C1 segment of cervical spinal cord (tissue), 14 donors: ENCODE data around the gene PHF21B.
A peak's percentile ranks its signal among the peaks of the same experiment; 100 is the strongest.

Source experiments
- DNase-seq, 14 donors: peaks; one replicate each; lab custom pipeline; 2025; lab: John Stamatoyannopoulos, UW

PHF21B gene

GRCh38 chr22:45014654-45015053 lies 4.8 kb upstream of the PHF21B start:
- DNase-seq: no peak

GRCh38 chr22:45013138-45013537 lies 3.3 kb upstream of the PHF21B start:
- DNase-seq: no peak

DNA sequence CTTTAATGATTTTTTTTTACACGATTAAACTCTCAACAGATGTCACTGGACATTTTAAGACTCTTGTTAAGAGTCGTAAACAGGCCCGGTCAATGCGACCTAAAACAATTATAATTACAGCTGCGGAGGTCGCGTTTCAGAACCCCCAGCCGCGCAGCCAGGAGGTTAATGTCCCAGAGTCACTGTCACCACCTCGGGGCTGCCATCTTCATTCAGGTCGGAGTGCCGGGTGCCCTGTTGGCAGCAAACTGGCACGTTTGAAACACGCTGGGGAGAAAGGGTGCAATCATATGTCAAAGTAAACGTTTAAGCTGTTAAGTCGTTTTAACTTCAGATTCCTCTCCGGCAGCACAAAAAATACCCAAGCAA lies 711 bp upstream of the PHF21B start:
- no peak for DNase-seq

GRCh38 chr22:45008751-45009605 lies 827 bp downstream of the PHF21B start:
- peak in 5 of 14 donors; percentile 10 to 36 (median 28) for DNase-seq

DNA sequence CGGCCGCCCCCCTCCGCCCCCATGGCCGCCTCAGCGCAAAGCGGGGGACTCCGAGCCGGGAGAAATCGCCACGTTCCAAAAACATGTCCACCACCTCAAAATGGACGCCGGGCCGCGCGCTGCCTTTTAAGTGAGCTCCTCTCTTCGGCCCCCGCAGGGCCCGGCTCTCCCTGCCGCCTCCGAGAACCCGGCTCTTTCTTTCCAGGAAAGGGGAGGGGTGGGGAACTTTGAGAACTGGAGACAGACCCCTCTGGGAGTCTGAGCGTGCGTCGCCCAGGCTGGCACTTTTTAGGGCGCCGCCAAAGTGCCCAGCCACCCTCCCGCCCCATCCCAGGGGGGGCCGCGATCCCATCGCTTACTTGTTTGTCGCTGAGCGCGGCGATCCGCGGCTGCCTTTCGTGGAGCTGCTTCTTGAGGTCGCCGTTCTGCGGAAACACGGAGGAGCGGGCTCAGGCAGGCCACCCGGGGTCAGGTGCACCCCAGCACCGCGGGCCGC lies 1.6 kb downstream of the PHF21B start:
- peak in 6 of 14 donors; percentile 8 to 51 (median 34) for DNase-seq

DNA sequence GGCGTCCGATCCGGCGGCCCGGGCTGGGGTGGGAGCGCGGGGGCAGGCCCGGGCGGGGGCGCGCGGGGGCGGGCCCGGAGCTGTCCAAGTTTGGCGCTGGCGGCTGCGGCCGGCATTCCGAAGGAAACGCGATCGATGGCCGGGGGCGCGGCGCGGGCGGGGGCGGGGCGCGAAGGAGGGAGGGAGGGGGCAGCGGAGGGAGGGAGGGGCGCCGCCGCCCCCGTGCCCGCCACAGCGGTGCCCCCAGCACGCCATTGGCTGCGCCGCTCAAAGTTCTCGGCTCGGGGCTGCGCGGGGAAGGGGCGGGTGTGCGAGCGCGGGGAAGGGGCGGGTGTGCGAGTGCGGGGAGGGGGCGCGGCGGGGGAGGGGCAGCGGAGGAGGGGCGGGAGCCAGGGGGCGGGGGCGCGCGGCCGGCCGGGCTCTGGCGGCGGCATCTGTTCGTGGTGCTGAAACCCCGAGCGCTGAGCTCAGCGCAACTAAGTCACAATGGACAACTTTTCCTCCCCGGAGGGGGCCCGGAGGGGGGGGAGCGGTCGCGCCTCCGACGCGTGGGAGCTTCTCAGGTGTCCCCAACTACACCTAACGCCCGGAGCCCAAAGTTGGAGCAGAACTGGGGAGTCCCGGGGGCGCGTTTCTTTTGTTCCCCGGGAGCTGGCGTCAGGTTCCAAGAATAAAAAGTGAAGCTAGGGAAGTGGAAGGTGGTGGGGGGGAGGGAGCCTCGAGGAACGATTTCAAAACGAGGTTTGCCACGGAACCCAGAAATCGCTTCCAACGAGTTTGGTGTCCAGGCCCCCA lies 2.2 kb downstream of the PHF21B start:
- DNase-seq: peak in 10 of 14 donors; percentile 12 to 78 (median 43)

- DNase-seq: peak in 9 of 14 donors; percentile 33 to 78 (median 49)
Observed at GRCh38 chr22:45006964-45007390, 2.8 kb downstream of the PHF21B start.

- DNase-seq: peak in 1 of 14 donors; percentile 10
Observed at GRCh38 chr22:45006111-45006963, 3.5 kb downstream of the PHF21B start.

DNA sequence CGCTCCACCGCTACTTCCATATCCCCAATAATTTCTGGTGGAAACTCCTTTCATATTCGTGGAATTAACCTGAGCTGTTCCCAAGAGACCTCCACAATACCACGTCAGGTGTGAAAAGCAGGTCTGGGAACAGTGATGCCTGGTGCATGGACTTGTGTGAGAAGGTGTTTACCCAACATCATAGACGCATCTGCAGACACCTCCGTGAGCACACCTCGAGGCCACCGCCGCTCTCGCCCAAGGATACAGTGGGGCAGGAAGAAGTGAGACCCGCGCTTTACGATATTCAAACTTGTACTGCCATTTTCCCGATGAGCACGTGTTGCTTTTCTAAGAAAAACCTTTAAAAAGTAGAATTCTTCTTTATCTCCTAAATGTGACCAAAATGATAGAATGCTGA lies 8.2 kb downstream of the PHF21B start:
- no peak for DNase-seq

GRCh38 chr22:45000330-45000729 lies 9.5 kb downstream of the PHF21B start:
- DNase-seq: no peak

- DNase-seq: no peak
Observed at GRCh38 chr22:44999687-45000086, 10.1 kb downstream of the PHF21B start.

DNA sequence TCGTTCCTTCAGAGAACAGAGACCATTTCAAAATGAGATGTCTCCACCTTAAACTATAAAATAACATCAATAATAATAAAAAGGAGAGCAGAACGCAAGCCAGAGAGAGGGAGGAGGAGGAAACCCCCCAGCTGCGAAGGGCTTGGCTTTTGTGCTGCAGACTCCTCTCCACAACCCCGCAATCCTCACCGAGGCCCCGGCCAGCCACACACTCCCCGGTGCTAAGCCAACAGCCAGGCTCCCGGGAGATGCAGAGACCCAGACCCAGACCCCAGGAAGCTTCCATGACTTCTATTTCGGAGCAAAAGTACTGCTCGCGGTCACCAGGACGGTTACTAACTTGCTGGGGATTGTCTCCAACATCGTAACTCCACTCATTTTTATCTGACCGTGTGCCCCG lies 10.6 kb downstream of the PHF21B start:
- no peak for DNase-seq

- DNase-seq: no peak
Observed at GRCh38 chr22:44998296-44998695, 11.5 kb downstream of the PHF21B start.

DNA sequence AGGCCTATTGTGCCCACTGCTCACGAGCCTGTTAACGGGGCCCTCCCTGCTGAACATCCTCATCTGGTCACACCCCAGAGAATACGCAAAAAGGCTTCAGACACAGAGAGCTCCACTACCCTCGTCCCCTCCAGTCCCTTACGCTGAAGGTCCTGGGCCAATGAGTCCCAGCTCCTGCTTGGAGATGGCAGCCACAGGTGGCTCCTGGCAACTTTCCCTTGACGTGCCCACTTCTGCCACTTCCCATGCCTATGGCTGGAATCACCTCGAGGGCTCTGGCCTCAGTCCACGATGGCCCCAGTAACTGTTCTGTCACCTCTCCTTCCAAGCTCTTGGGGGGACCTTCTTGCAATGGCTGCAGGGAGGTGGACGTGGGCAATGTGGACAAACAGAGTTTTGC lies 12.7 kb downstream of the PHF21B start:
- DNase-seq: no peak

GRCh38 chr22:44996648-44997047 lies 13.2 kb downstream of the PHF21B start:
- DNase-seq: no peak

DNA sequence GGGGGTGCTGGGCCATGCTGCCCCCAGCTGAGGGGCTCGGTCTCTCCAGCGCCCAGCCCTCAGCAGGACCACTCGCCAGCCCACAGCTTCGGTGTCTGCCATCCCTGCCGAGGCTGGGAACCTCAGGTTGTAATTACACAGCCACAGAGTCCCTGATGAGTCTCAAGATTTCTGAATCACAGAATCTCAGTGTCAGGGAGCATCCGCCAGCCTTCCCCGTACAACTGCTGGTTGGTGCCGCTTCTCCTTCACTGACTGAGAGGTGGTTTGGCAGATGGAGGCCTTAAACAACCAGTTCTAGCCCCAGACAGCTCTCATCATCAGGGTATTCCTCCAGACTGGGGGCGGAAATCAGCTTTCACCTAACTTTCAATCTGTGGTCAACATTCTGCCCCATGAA lies 13.7 kb downstream of the PHF21B start:
- DNase-seq: no peak

DNA sequence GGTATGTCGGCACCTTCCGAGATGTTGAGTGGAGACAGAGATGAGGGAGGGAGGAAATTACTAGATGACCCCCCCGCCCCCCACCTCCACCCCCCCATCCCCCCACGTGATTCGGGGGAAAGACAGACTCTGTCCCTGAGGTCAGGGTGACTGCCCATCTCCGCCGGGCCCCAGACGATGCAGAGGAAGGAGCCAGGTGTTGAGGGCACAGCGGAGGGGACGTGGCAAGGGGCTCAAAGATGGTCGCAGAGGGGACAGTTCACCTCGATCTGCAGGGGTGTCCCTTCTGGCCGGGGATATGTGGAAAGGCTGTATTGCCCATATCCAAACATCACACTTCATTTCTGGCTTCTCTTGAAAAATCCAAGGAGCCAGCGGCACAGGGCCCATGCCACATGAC lies 14.1 kb downstream of the PHF21B start:
- no peak for DNase-seq

GRCh38 chr22:44995105-44995514 lies 14.7 kb downstream of the PHF21B start:
- no peak for DNase-seq

DNA sequence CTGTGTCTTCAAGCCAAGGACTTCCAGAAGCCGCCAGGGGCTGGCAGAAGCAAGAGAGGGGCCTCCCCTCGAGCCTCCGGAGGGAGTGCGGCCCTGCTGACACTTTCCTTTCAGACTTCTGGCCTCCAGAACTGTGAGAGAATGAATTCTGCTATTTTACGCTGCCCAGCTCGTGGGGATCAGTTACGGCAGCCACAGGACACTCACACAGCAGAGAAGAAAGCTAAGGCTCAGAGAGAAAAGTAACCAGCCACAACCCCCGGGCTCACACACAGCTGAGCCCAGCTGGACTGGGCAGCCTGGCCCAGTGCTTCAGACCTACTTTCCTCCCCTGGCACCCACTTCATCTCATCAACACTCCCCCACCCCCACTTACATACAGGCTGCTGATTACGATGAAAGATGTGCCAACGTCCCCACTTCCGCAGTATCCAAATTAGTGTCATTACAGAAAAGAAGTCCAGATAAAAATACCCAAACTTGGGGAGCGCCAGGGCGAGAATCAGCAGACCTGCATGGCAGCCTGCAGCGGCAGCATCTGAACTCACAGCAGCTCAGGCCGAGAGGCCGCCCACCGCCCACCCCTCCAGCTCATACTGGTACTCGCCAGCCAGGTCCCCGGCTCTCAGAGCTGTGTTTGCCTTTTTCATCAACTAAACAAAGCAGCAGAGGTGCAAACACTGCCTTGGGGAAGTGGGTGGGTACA lies 15.3 kb downstream of the PHF21B start:
- DNase-seq: no peak

DNA sequence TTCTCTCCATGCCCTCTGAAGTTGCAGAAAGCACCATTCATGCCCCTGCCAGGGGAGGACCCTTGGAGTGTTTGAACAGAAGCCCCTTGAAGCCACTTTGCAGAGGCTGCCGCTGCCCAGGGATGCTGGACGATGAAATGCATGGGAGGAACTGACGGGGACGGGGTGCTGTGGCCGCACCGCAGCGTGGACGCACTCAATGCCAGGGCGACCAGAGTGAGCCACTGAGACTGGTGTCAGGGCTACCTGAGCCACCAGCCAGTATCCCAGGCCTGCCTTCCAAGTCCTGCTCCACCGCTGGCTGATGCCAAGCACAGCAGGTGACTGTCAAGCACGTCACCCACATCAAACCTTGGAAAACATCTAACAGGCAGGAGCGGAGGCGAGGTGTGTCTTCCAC lies 17.6 kb downstream of the PHF21B start:
- no peak for DNase-seq

DNA sequence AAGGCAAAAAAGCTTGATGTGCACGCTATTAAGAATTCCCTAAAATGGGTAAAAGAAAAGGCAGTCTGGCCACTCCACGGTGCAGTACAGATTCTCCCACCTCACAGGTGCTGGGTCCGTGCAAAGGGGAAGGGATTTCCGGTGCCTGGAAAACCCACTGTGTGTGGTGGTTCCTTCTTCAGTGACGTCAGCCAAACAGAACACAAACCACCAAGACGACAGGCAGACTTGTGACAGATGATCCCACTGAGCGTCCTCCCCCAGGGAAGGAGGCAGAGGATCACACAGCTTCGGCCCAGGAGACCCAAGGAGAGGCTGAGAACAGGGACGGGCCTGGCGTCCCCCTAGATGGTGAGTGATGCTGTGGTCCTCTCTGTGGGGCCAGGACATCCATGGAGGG lies 18.6 kb downstream of the PHF21B start:
- DNase-seq: no peak
